HepG2 (cell line): ENCODE data around the gene GRB7. TPM values are rescaled to one million over a fixed set of nuclear protein-coding genes. Genes with fewer than 3 reads are reported as not detected.
A peak's percentile ranks its signal among the peaks of the same experiment; 100 is the strongest.

ENCODE experiments used
- BRF2 ChIP-seq: sonication (generic); formaldehyde crosslinking; IDR thresholded peaks from 2 replicates; pipeline ENCODE4 v1.8.1; 2022; ENCODE audit warnings: mild to moderate bottlenecking, missing genetic modification reagents
- CBFB ChIP-seq: sonication (generic); formaldehyde crosslinking; IDR thresholded peaks from 2 replicates; pipeline ENCODE4 v1.4.0; 2020; ENCODE audit warnings: missing genetic modification reagents
- GABPA ChIP-seq, 2 experiments: IDR thresholded peaks; 2 replicates each; pipeline ENCODE4 v1.6.1; 2011 to 2016; ENCODE audit warnings: low read depth in 2 of 2, low read length in 1 of 2, missing biosample characterization in 1 of 2, missing genetic modification characterization in 1 of 2
- GZF1 ChIP-seq: sonication (generic); formaldehyde crosslinking; IDR thresholded peaks from 2 replicates; pipeline ENCODE4 v1.5.1; 2020; ENCODE audit warnings: mild to moderate bottlenecking, missing genetic modification reagents
- IRF9 ChIP-seq: sonication (generic); formaldehyde crosslinking; IDR thresholded peaks from 2 replicates; pipeline ENCODE4 v1.8.0; 2022; ENCODE audit warnings: missing genetic modification reagents, mild to moderate bottlenecking, borderline replicate concordance
- KIAA2018 ChIP-seq: sonication (generic); formaldehyde crosslinking; IDR thresholded peaks from 2 replicates; pipeline ENCODE4 v1.5.0; 2020; ENCODE audit warnings: mild to moderate bottlenecking, missing genetic modification reagents, borderline replicate concordance
- NFRKB ChIP-seq: fragments of 450-650 bp; IDR thresholded peaks from 2 replicates; pipeline ENCODE4 v1.6.1; 2017
- TFDP2 ChIP-seq: sonication (generic); formaldehyde crosslinking; IDR thresholded peaks from 2 replicates; pipeline ENCODE4 v1.4.0; 2020; ENCODE audit warnings: missing genetic modification reagents
- ZBTB26 ChIP-seq: IDR thresholded peaks from 2 replicates; pipeline ENCODE4 v1.6.1; 2016; ENCODE audit warnings: missing compliant biosample characterization, missing genetic modification reagents, borderline replicate concordance
- ZBTB7B ChIP-seq: sonication (generic); formaldehyde crosslinking; IDR thresholded peaks from 2 replicates; pipeline ENCODE4 v1.4.0; 2020; ENCODE audit warnings: missing genetic modification reagents
- ZNF317 ChIP-seq: sonication (generic); formaldehyde crosslinking; IDR thresholded peaks from 2 replicates; pipeline ENCODE4 v1.5.0; 2020; ENCODE audit warnings: mild to moderate bottlenecking, missing genetic modification reagents
- ZNF34 ChIP-seq: sonication (generic); formaldehyde crosslinking; IDR thresholded peaks from 2 replicates; pipeline ENCODE4 v1.4.0; 2020; ENCODE audit warnings: mild to moderate bottlenecking, missing genetic modification reagents, borderline replicate concordance
- ZNF660 ChIP-seq: sonication (generic); formaldehyde crosslinking; IDR thresholded peaks from 2 replicates; pipeline ENCODE4 v1.5.1; 2020; ENCODE audit warnings: mild to moderate bottlenecking, low read depth, missing genetic modification reagents, borderline replicate concordance
- ZNF790 ChIP-seq: sonication (generic); formaldehyde crosslinking; IDR thresholded peaks from 2 replicates; pipeline ENCODE4 v1.8.0; 2022; ENCODE audit warnings: missing genetic modification reagents, mild to moderate bottlenecking, borderline replicate concordance
- ZSCAN25 ChIP-seq: sonication (generic); formaldehyde crosslinking; IDR thresholded peaks from 2 replicates; pipeline ENCODE4 v1.8.0; 2022; ENCODE audit warnings: mild to moderate bottlenecking, missing genetic modification reagents
- polyA plus RNA-seq, 8 experiments: library from polyadenylated mRNA; depleted of rRNA in 3 of 8; stranded (reverse) in 7 of 8; unstranded in 1 of 8; fragments of >200 nt; fragmentation: Illumina TruSeq in 4 of 8; extraction: Trizol in 4 of 8; gene quantifications; 2 replicates each; pipeline versions ENCODE4 v1.2.1 to v1.2.3, GENCODE V29; 2011 to 2016; ENCODE audit warnings: low read depth in 4 of 8, missing spikeins in 1 of 8, mixed read lengths in 1 of 8; ENCODE audit not compliant: insufficient read depth in 1 of 8
- total RNA-seq, 5 experiments: library from RNA; depleted of rRNA; stranded (reverse); fragments of >200 nt; fragmentation: Illumina TruSeq; extraction: Trizol; gene quantifications; 2 replicates each; pipeline ENCODE4 v1.2.3, GENCODE V29; 2016; ENCODE audit warnings: low read depth in 1 of 5

Gene GRB7
- total and polyA plus RNA-seq, 2 of the 13 experiments (the other 11 are each of a cell fraction or from before 2014, with no cell fraction given), result 60.2 to 77.7 TPM

GRCh38 chr17:39740357-39741111, 2.8 kb downstream of the GRB7 start (continued):
- no peak for TF ChIP-seq KIAA2018 (CRISPR knock-in tag)
- peak; percentile 49; the same call in 1 of the 2 replicates for TF ChIP-seq GZF1 (CRISPR knock-in tag)
- TF ChIP-seq GABPA (IDR thresholded peaks at IDR 0.05; ENCODE audit: low read depth, low read length), result no peak
- peak; percentile 46; the same call in 1 of the 2 replicates for TF ChIP-seq GABPA (CRISPR knock-in tag; IDR thresholded peaks at IDR 0.05; ENCODE audit: low read depth)
- TF ChIP-seq NFRKB, result no peak
- no peak for TF ChIP-seq ZNF34 (CRISPR knock-in tag)
- TF ChIP-seq ZNF317 (CRISPR knock-in tag), result no peak; the same call in 1 of the 2 replicates
- TF ChIP-seq ZBTB26 (CRISPR knock-in tag), result no peak; the same call in 1 of the 2 replicates
- peak; percentile 68; the same call in 1 of the 2 replicates for TF ChIP-seq ZNF790 (CRISPR knock-in tag)
- no peak for TF ChIP-seq BRF2 (CRISPR knock-in tag)
- no peak for TF ChIP-seq IRF9 (CRISPR knock-in tag)
- no peak for TF ChIP-seq ZSCAN25 (CRISPR knock-in tag)
- TF ChIP-seq CBFB (CRISPR knock-in tag), result peak; percentile 50
- TF ChIP-seq ZNF660, result no peak; the same call in 1 of the 2 replicates
- TF ChIP-seq ZBTB7B, result peak; percentile 62
- no peak for TF ChIP-seq TFDP2 (CRISPR knock-in tag)
